ENCODE data around the gene TSPO2. TPM values are rescaled to one million over a fixed set of nuclear protein-coding genes. Genes with fewer than 3 reads are reported as not detected.

The TSPO2 gene
- total and polyA plus RNA-seq, 2 of the 8 experiments (the other 6 are each of a cell fraction or from before 2014, with no cell fraction given): not detected

GRCh38 chr6:41000248-41000647 lies 42.0 kb upstream of the TSPO2 start:
- H3K79me2 ChIP-seq (ENCODE audit: control insufficient read depth in 1 of 2, insufficient read depth in 2 of 2, low read length in 2 of 2): no peaks in the 10 kb centered on the region
- H2BK120ac ChIP-seq (replicated peaks; ENCODE audit: low read depth, low read length): no peak overlapping the region
- FAIRE-seq (no peak), DNase-seq (ENCODE audit: low read depth in 1 of 2, low spot score in 2 of 2) (no peak)
- no peak overlapping the region for H3K9ac ChIP-seq (replicated peaks in 1 of 4; ENCODE audit: extremely low read depth in 1 of 4, low read depth in 3 of 4, low read length in 3 of 4)
- peak overlapping the region; percentile 85; the same call in 1 of the 2 replicates for H2AK5ac ChIP-seq (ENCODE audit: low read depth, low read length)
- no peak overlapping the region for H2AFZ ChIP-seq (ENCODE audit: low read length)
- H3K14ac ChIP-seq (ENCODE audit: insufficient read length): no peak overlapping the region
- POLR2A ChIA-PET (ENCODE audit: partially characterized antibody): no interaction called here
- no peaks in the 10 kb centered on the region for H3K23me2 ChIP-seq (ENCODE audit: low read depth, low read length)
- 71% methylated on average over 4 of the region's 4 CpGs; no CpG with 5 or more reads in 1 of the 2 experiments for WGBS, 2 experiments (ENCODE audit: extremely low coverage in 1 of 2, insufficient coverage in 1 of 2, insufficient read length in 1 of 2, insufficient replicate concordance in 2 of 2, low coverage in 1 of 2, low lambda C conversion rate in 2 of 2, missing lambda C conversion rate in 1 of 2)
- TF ChIP-seq CTBP2 (IDR thresholded peaks at IDR 0.05; ENCODE audit: borderline replicate concordance, insufficient read depth, insufficient read length, low read length): no peak
- no peak overlapping the region for H4K91ac ChIP-seq (replicated peaks; ENCODE audit: insufficient read length, low read length)
- no peaks in the 10 kb centered on the region for H4K20me1 ChIP-seq (replicated peaks in 1 of 2; ENCODE audit: control insufficient read depth in 1 of 2, insufficient read depth in 2 of 2, low read length in 2 of 2)
- H2BK20ac ChIP-seq (ENCODE audit: low read length): peak overlapping the region; percentile 74
- no peak overlapping the region for H3K23ac ChIP-seq (ENCODE audit: insufficient read length)
- CTCF ChIA-PET (ENCODE audit: partially characterized antibody): interaction anchor here (0.7 to 4.4 kb wide), 10 partner anchors 8 to 412 kb away, joined by 3 to 37 read pairs (median 3); partner anchors contain the start of gene UNC5CL
- no peaks in the 10 kb centered on the region for H3K36me3 ChIP-seq (ENCODE audit: control insufficient read depth in 2 of 4, insufficient read depth in 4 of 4, low read length in 3 of 4)
- peak overlapping the region; percentile 62 for H3K18ac ChIP-seq (ENCODE audit: extremely low read depth, low read length)
- H2BK12ac ChIP-seq (ENCODE audit: low read depth, low read length): peak overlapping the region; percentile 96
- H3K56ac ChIP-seq (replicated peaks; ENCODE audit: insufficient read length, low read depth, low read length): no peak overlapping the region
- no peak overlapping the region for H4K5ac ChIP-seq (ENCODE audit: insufficient read length, low read depth, low read length)
- peak overlapping the region; percentile 0 for H2BK15ac ChIP-seq (ENCODE audit: low read length)
- H3K27ac ChIP-seq (ENCODE audit: low read depth, low read length): no peak overlapping the region
- no peak overlapping the region for H3K4me2 ChIP-seq (ENCODE audit: insufficient read depth in 1 of 2, low read depth in 2 of 2, low read length in 2 of 2)
- H3K4me3 ChIP-seq (ENCODE audit: extremely low read depth in 1 of 4, insufficient read depth in 2 of 4, low read depth in 3 of 4, low read length in 4 of 4): no peak overlapping the region
- no peaks in the 10 kb centered on the region; a peak in 2 of 7 replicates for H3K27me3 ChIP-seq (replicated peaks in 1 of 4; ENCODE audit: control insufficient read depth in 3 of 4, extremely low read depth in 1 of 4, insufficient read depth in 3 of 4, low read length in 3 of 4)
- no peaks in the 10 kb centered on the region for H3K9me3 ChIP-seq (ENCODE audit: insufficient read depth in 2 of 2, low read depth in 1 of 2, low read length in 1 of 2)
- H2BK5ac ChIP-seq (ENCODE audit: low read depth, low read length): no peak overlapping the region
- H3K4me1 ChIP-seq (replicated peaks in 1 of 4; ENCODE audit: control insufficient read depth in 3 of 4, insufficient read depth in 4 of 4, low read length in 3 of 4): peaks cover 12 to 32% (median 23%) of the 10 kb centered on the region in 4 experiments
- no peaks in the 10 kb centered on the region for H3K79me1 ChIP-seq (ENCODE audit: low read depth, low read length)
- H4K8ac ChIP-seq (ENCODE audit: extremely low read depth, insufficient read depth, low read length): no peak overlapping the region; the same call in 1 of the 2 replicates
- peak overlapping the region; percentile 40 for H3K4ac ChIP-seq (replicated peaks; ENCODE audit: insufficient read length, low read depth, low read length)

Data from H1 (cell line).